ENCODE results near the gene EED. TPM values are rescaled to one million over a fixed set of nuclear protein-coding genes. Genes with fewer than 3 reads are reported as not detected.

Gene EED
- total RNA-seq, 1 donor from 2014 or later: 32.4 TPM

DNA sequence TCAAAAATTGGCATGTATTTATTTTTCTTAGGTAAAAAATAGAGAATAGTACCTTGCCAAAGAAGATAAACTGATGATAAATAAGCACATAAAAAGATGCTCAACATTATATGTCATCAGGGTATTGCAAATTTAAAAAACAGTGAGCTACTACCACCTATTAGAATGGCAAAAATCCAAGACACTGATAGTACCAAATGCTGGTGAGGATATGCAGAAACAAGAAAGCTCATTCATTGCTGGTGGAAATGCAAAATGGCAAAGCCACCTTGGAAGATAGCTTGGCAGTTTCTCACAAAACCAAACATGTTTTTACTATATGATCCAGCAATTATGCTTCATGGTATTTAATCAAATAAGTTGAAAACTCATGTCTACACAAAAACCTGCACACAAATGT, 46.4 kb upstream of the EED start:
- Mint-ChIP-seq H3K4me3 (no peak overlapping the region), H3K27me3 (ENCODE audit: low read depth) (no peaks in the 10 kb centered on the region), H3K27ac (no peak overlapping the region), H3K36me3 (no peaks in the 10 kb centered on the region), H3K4me1 (peaks cover 15% of the 10 kb centered on the region), H3K9me3 (no peaks in the 10 kb centered on the region)
- TF ChIP-seq, protein P1, sequence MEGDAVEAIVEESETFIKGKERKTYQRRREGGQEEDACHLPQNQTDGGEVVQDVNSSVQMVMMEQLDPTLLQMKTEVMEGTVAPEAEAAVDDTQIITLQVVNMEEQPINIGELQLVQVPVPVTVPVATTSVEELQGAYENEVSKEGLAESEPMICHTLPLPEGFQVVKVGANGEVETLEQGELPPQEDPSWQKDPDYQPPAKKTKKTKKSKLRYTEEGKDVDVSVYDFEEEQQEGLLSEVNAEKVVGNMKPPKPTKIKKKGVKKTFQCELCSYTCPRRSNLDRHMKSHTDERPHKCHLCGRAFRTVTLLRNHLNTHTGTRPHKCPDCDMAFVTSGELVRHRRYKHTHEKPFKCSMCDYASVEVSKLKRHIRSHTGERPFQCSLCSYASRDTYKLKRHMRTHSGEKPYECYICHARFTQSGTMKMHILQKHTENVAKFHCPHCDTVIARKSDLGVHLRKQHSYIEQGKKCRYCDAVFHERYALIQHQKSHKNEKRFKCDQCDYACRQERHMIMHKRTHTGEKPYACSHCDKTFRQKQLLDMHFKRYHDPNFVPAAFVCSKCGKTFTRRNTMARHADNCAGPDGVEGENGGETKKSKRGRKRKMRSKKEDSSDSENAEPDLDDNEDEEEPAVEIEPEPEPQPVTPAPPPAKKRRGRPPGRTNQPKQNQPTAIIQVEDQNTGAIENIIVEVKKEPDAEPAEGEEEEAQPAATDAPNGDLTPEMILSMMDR (IDR thresholded peaks at IDR 0.05; ENCODE audit: unreplicated experiment): no peak
- no peak for DNase-seq (ENCODE audit: low spot score in 2 of 2, unreplicated experiment in 2 of 2)

DNA sequence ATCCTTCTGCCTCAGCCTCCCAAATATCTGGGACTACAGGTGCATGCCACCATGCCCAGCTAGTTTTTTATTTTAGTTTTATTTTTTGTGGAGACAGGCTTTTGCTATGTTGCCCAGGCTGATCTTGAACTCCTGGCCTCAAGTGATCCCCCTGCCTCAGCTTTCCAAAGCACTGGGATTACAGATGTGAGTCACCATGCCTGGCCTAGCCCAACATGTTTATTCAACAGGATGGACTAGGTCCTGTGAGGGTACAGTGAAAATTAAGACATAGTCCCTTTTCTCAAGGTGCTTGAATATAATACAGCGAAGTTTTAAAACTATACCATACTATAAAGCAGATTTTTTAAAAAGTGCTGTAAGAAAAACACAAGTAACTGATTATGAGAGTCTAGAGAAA, 45.2 kb upstream of the EED start:
- no peak overlapping the region for H3K4me3 Mint-ChIP-seq
- DNase-seq (ENCODE audit: low spot score in 2 of 2, unreplicated experiment in 2 of 2): no peak
- H3K9me3 Mint-ChIP-seq: no peaks in the 10 kb centered on the region
- no peaks in the 10 kb centered on the region for H3K36me3 Mint-ChIP-seq
- H3K4me1 Mint-ChIP-seq: peaks cover 9% of the 10 kb centered on the region
- H3K27ac Mint-ChIP-seq: no peak overlapping the region
- H3K27me3 Mint-ChIP-seq (ENCODE audit: low read depth): no peaks in the 10 kb centered on the region
- TF ChIP-seq, protein P1 (IDR thresholded peaks at IDR 0.05; ENCODE audit: unreplicated experiment): no peak

DNA sequence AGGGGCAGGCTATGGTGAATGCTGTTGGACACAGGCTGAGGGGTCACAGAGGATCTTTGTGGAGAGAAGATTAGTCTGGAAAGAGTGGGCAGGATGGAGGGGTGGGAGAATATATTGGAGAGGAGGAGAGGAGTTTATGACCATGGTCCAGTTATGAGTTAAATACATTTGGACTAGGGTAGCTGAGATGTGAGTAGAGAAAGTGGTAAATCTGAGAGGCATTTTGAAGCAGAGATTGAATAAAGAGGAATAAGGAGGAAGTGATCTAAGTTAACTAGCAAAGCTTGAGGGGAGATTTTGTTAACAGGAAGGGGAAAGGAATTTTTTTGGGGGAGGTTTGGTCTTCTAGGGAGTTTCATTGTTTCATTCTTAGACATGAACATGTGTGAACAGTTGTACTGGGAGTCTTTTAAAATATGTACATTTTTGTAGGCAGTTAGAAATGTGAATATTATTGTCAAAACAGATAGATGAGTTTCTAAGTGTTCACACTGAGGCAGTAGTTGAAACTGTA, 43.1 kb upstream of the EED start:
- no peak for DNase-seq (ENCODE audit: low spot score in 2 of 2, unreplicated experiment in 2 of 2)
- TF ChIP-seq, protein P1 (IDR thresholded peaks at IDR 0.05; ENCODE audit: unreplicated experiment): no peak
- Mint-ChIP-seq H3K4me1 (peaks cover 5% of the 10 kb centered on the region), H3K27me3 (ENCODE audit: low read depth) (no peaks in the 10 kb centered on the region), H3K9me3 (peaks cover 2% of the 10 kb centered on the region), H3K27ac (no peak overlapping the region), H3K4me3 (no peak overlapping the region), H3K36me3 (peaks cover 2% of the 10 kb centered on the region)

DNA sequence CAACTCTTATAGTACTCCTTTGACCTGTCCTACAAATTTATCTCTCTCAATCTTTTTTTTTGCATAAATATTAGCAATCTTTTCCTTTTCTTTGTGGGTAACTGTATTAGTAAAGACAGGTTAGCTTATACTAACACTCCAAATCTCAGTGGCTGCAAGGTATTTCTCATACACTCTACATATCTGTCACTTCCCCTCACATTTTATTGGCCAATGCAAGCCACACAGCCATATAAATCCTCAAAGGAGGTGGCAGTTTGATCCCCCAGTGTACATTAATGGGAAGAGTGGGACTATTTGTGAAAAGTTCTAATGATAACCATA, 42.6 kb upstream of the EED start:
- TF ChIP-seq, protein P1 (IDR thresholded peaks at IDR 0.05; ENCODE audit: unreplicated experiment): no peak
- DNase-seq (ENCODE audit: low spot score in 2 of 2, unreplicated experiment in 2 of 2): no peak
- H3K27ac Mint-ChIP-seq: no peak overlapping the region
- H3K4me1 Mint-ChIP-seq: peaks cover 2% of the 10 kb centered on the region
- peaks cover 3% of the 10 kb centered on the region for H3K9me3 Mint-ChIP-seq
- H3K36me3 Mint-ChIP-seq: peaks cover 2% of the 10 kb centered on the region
- no peak overlapping the region for H3K4me3 Mint-ChIP-seq
- no peaks in the 10 kb centered on the region for H3K27me3 Mint-ChIP-seq (ENCODE audit: low read depth)

DNA sequence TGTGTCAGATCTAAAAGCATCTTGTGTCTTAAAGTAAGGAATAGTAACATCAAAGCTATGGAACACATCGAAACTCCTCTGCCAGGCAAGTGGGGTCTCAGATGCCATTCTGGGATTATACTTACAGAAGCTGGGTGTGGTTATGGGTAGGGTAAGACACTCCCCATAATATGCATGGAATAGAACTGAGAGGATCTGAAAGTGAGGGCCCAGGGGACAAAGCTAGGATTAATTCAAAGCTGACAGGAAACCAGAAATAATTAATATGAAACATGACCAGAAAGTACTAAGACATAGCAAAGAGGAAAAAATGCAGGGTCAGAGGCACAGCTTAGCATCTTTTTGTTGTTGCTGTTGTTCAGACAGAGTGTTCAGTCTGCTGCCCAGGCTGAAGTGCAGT, 40.2 kb upstream of the EED start:
- H3K4me1 Mint-ChIP-seq: peaks cover 2% of the 10 kb centered on the region
- H3K27me3 Mint-ChIP-seq (ENCODE audit: low read depth): no peaks in the 10 kb centered on the region
- H3K27ac Mint-ChIP-seq: no peak overlapping the region
- no peak for DNase-seq (ENCODE audit: low spot score in 2 of 2, unreplicated experiment in 2 of 2)
- peaks cover 8% of the 10 kb centered on the region for H3K36me3 Mint-ChIP-seq
- peaks cover 11% of the 10 kb centered on the region for H3K9me3 Mint-ChIP-seq
- H3K4me3 Mint-ChIP-seq: no peak overlapping the region
- TF ChIP-seq, protein P1 (IDR thresholded peaks at IDR 0.05; ENCODE audit: unreplicated experiment): no peak
